ENCODE data around the gene PIK3R3. TPM values are rescaled to one million over a fixed set of nuclear protein-coding genes. Genes with fewer than 3 reads are reported as not detected.

Gene PIK3R3
- total RNA-seq, 1 experiment from 2014 or later: 10.4 TPM

GRCh38 chr1:46030876-46031660 is 101.4 kb downstream of the PIK3R3 start:
- Histone ChIP-seq H3K36me3 (ENCODE audit: insufficient read depth, low read length) (peaks cover 30% of the 10 kb centered on the region; the same call in 1 of the 2 replicates), H3K4me2 (ENCODE audit: low read depth, low read length, poor library complexity, severe bottlenecking) (no peak overlapping the region), H3K27me3 (ENCODE audit: low read length) (no peaks in the 10 kb centered on the region), H4K20me1 (ENCODE audit: insufficient read depth, low read depth, low read length) (no peaks in the 10 kb centered on the region), H3K9me2 (replicated peaks; ENCODE audit: insufficient read depth, low read length) (no peaks in the 10 kb centered on the region), H3K9ac (ENCODE audit: low read length) (no peak overlapping the region), H3K4me3 (ENCODE audit: low read length) (no peak overlapping the region), H3K9me3 (ENCODE audit: low read length) (no peaks in the 10 kb centered on the region), H2AFZ (ENCODE audit: low read length) (no peak overlapping the region), H3K27ac (ENCODE audit: low read length) (no peak overlapping the region), H3K4me1 (ENCODE audit: low read length) (no peaks in the 10 kb centered on the region), H3K79me2 (ENCODE audit: low read length) (no peaks in the 10 kb centered on the region)
- DNase-seq: no peak

GRCh38 chr1:46030074-46030870 is 102.2 kb downstream of the PIK3R3 start:
- no peaks in the 10 kb centered on the region for H3K79me2 ChIP-seq (ENCODE audit: low read length)
- H3K4me3 ChIP-seq (ENCODE audit: low read length): no peak overlapping the region
- H3K27me3 ChIP-seq (ENCODE audit: low read length): no peaks in the 10 kb centered on the region
- H3K36me3 ChIP-seq (ENCODE audit: insufficient read depth, low read length): peaks cover 30% of the 10 kb centered on the region; the same call in 1 of the 2 replicates
- H3K9me3 ChIP-seq (ENCODE audit: low read length): no peaks in the 10 kb centered on the region
- H3K4me1 ChIP-seq (ENCODE audit: low read length): no peaks in the 10 kb centered on the region
- no peak overlapping the region for H3K9ac ChIP-seq (ENCODE audit: low read length)
- no peak overlapping the region for H2AFZ ChIP-seq (ENCODE audit: low read length)
- H3K4me2 ChIP-seq (ENCODE audit: low read depth, low read length, poor library complexity, severe bottlenecking): no peak overlapping the region
- H3K27ac ChIP-seq (ENCODE audit: low read length): no peak overlapping the region
- H3K9me2 ChIP-seq (replicated peaks; ENCODE audit: insufficient read depth, low read length): no peaks in the 10 kb centered on the region
- no peak for DNase-seq
- H4K20me1 ChIP-seq (ENCODE audit: insufficient read depth, low read depth, low read length): no peaks in the 10 kb centered on the region

GRCh38 chr1:46027788-46028573 is 104.4 kb downstream of the PIK3R3 start:
- Histone ChIP-seq H3K27me3 (ENCODE audit: low read length) (no peaks in the 10 kb centered on the region), H3K4me3 (ENCODE audit: low read length) (no peak overlapping the region), H3K79me2 (ENCODE audit: low read length) (no peaks in the 10 kb centered on the region), H4K20me1 (ENCODE audit: insufficient read depth, low read depth, low read length) (no peaks in the 10 kb centered on the region), H3K9ac (ENCODE audit: low read length) (no peak overlapping the region), H3K27ac (ENCODE audit: low read length) (no peak overlapping the region), H3K9me3 (ENCODE audit: low read length) (no peaks in the 10 kb centered on the region), H3K36me3 (ENCODE audit: insufficient read depth, low read length) (peaks cover 43% of the 10 kb centered on the region; the same call in 1 of the 2 replicates), H3K4me2 (ENCODE audit: low read depth, low read length, poor library complexity, severe bottlenecking) (no peak overlapping the region), H3K9me2 (replicated peaks; ENCODE audit: insufficient read depth, low read length) (no peaks in the 10 kb centered on the region), H3K4me1 (ENCODE audit: low read length) (no peaks in the 10 kb centered on the region), H2AFZ (ENCODE audit: low read length) (no peak overlapping the region)
- DNase-seq: no peak

- peaks cover 58% of the 10 kb centered on the region for H3K36me3 ChIP-seq (ENCODE audit: insufficient read depth, low read length)
- no peak overlapping the region for H3K4me2 ChIP-seq (ENCODE audit: low read depth, low read length, poor library complexity, severe bottlenecking)
- H3K27me3 ChIP-seq (ENCODE audit: low read length): no peaks in the 10 kb centered on the region
- no peak for DNase-seq
- H3K9me2 ChIP-seq (replicated peaks; ENCODE audit: insufficient read depth, low read length): no peaks in the 10 kb centered on the region
- H4K20me1 ChIP-seq (ENCODE audit: insufficient read depth, low read depth, low read length): no peaks in the 10 kb centered on the region
- H3K4me3 ChIP-seq (ENCODE audit: low read length): no peak overlapping the region
- H3K9ac ChIP-seq (ENCODE audit: low read length): no peak overlapping the region
- H3K9me3 ChIP-seq (ENCODE audit: low read length): no peaks in the 10 kb centered on the region
- H3K27ac ChIP-seq (ENCODE audit: low read length): no peak overlapping the region
- H2AFZ ChIP-seq (ENCODE audit: low read length): no peak overlapping the region
- no peaks in the 10 kb centered on the region for H3K79me2 ChIP-seq (ENCODE audit: low read length)
- H3K4me1 ChIP-seq (ENCODE audit: low read length): no peaks in the 10 kb centered on the region
Measured at GRCh38 chr1:46026531-46026930, 105.9 kb downstream of the PIK3R3 start.

GRCh38 chr1:46021046-46021996 is 111.1 kb downstream of the PIK3R3 start:
- Histone ChIP-seq H3K36me3 (ENCODE audit: insufficient read depth, low read length) (peaks cover 56% of the 10 kb centered on the region), H3K9me3 (ENCODE audit: low read length) (no peaks in the 10 kb centered on the region), H3K9ac (ENCODE audit: low read length) (no peak overlapping the region), H3K27me3 (ENCODE audit: low read length) (no peaks in the 10 kb centered on the region), H3K27ac (ENCODE audit: low read length) (no peak overlapping the region), H3K9me2 (replicated peaks; ENCODE audit: insufficient read depth, low read length) (no peaks in the 10 kb centered on the region), H3K79me2 (ENCODE audit: low read length) (no peaks in the 10 kb centered on the region; the same call in 1 of the 2 replicates), H4K20me1 (ENCODE audit: insufficient read depth, low read depth, low read length) (no peaks in the 10 kb centered on the region), H3K4me3 (ENCODE audit: low read length) (no peak overlapping the region), H2AFZ (ENCODE audit: low read length) (no peak overlapping the region), H3K4me1 (ENCODE audit: low read length) (no peaks in the 10 kb centered on the region), H3K4me2 (ENCODE audit: low read depth, low read length, poor library complexity, severe bottlenecking) (no peak overlapping the region)
- no peak for DNase-seq

GRCh38 chr1:46020010-46020409 is 112.4 kb downstream of the PIK3R3 start:
- Histone ChIP-seq H3K4me3 (ENCODE audit: low read length) (no peak overlapping the region), H3K9me3 (ENCODE audit: low read length) (no peaks in the 10 kb centered on the region), H2AFZ (ENCODE audit: low read length) (no peak overlapping the region), H3K9ac (ENCODE audit: low read length) (no peak overlapping the region), H3K4me2 (ENCODE audit: low read depth, low read length, poor library complexity, severe bottlenecking) (no peak overlapping the region), H3K36me3 (ENCODE audit: insufficient read depth, low read length) (peaks cover 56% of the 10 kb centered on the region), H3K4me1 (ENCODE audit: low read length) (no peaks in the 10 kb centered on the region), H3K79me2 (ENCODE audit: low read length) (no peaks in the 10 kb centered on the region; the same call in 1 of the 2 replicates), H3K27me3 (ENCODE audit: low read length) (no peaks in the 10 kb centered on the region), H3K27ac (ENCODE audit: low read length) (no peak overlapping the region), H4K20me1 (ENCODE audit: insufficient read depth, low read depth, low read length) (no peaks in the 10 kb centered on the region), H3K9me2 (replicated peaks; ENCODE audit: insufficient read depth, low read length) (no peaks in the 10 kb centered on the region)
- DNase-seq: no peak

GRCh38 chr1:46019348-46019747 is 113.1 kb downstream of the PIK3R3 start:
- H3K27ac ChIP-seq (ENCODE audit: low read length): no peak overlapping the region
- H4K20me1 ChIP-seq (ENCODE audit: insufficient read depth, low read depth, low read length): no peaks in the 10 kb centered on the region

More at GRCh38 chr1:46019348-46019747, 113.1 kb downstream of the PIK3R3 start:
- Histone ChIP-seq H3K9me2 (replicated peaks; ENCODE audit: insufficient read depth, low read length) (no peaks in the 10 kb centered on the region), H3K9me3 (ENCODE audit: low read length) (no peaks in the 10 kb centered on the region), H3K4me1 (ENCODE audit: low read length) (no peaks in the 10 kb centered on the region), H3K36me3 (ENCODE audit: insufficient read depth, low read length) (peaks cover 53% of the 10 kb centered on the region), H3K4me2 (ENCODE audit: low read depth, low read length, poor library complexity, severe bottlenecking) (no peak overlapping the region), H3K27me3 (ENCODE audit: low read length) (no peaks in the 10 kb centered on the region), H3K9ac (ENCODE audit: low read length) (no peak overlapping the region), H3K79me2 (ENCODE audit: low read length) (no peaks in the 10 kb centered on the region; the same call in 1 of the 2 replicates), H3K4me3 (ENCODE audit: low read length) (no peak overlapping the region), H2AFZ (ENCODE audit: low read length) (no peak overlapping the region)
- no peak for DNase-seq
